HEK293 (cell line): ENCODE results near the gene ACAD11.

Experiments
- GLI4 ChIP-seq: fragments of 450-650 bp; formaldehyde crosslinking; IDR thresholded peaks from 2 replicates; pipeline ENCODE4 v1.5.1; 2016; ENCODE audit warnings: missing biosample characterization, missing genetic modification characterization
- KLF9 ChIP-seq: fragments of 450-650 bp; formaldehyde crosslinking; IDR thresholded peaks from 2 replicates; pipeline ENCODE4 v1.5.1; 2016; ENCODE audit warnings: missing biosample characterization, missing genetic modification characterization, low read depth
- ZBTB6 ChIP-seq: fragments of 450-650 bp; formaldehyde crosslinking; IDR thresholded peaks from 2 replicates; pipeline ENCODE4 v1.5.1; 2017; ENCODE audit warnings: missing biosample characterization, missing genetic modification characterization
- ZNF121 ChIP-seq: fragments of 450-650 bp; formaldehyde crosslinking; IDR thresholded peaks from 2 replicates; pipeline ENCODE4 v1.5.1; 2016; ENCODE audit warnings: missing biosample characterization, missing genetic modification characterization
- ZNF140 ChIP-seq: fragments of 450-650 bp; formaldehyde crosslinking; IDR thresholded peaks from 2 replicates; pipeline ENCODE4 v1.5.1; 2016; ENCODE audit warnings: missing biosample characterization, missing genetic modification characterization
- ZNF148 ChIP-seq: fragments of 450-650 bp; formaldehyde crosslinking; IDR thresholded peaks from 2 replicates; pipeline ENCODE4 v1.5.0; 2017; ENCODE audit warnings: missing biosample characterization, missing genetic modification characterization, borderline replicate concordance
- ZNF155 ChIP-seq: fragments of 450-650 bp; formaldehyde crosslinking; IDR thresholded peaks from 2 replicates; pipeline ENCODE4 v1.5.1; 2016; ENCODE audit warnings: missing biosample characterization, missing genetic modification characterization
- ZNF175 ChIP-seq: fragments of 450-650 bp; formaldehyde crosslinking; IDR thresholded peaks from 2 replicates; pipeline ENCODE4 v1.5.1; 2016; ENCODE audit warnings: missing biosample characterization, missing genetic modification characterization
- ZNF221 ChIP-seq: fragments of 450-650 bp; formaldehyde crosslinking; IDR thresholded peaks from 2 replicates; pipeline ENCODE4 v1.5.1; 2017; ENCODE audit warnings: missing biosample characterization, missing genetic modification characterization, borderline replicate concordance
- ZNF239 ChIP-seq: fragments of 450-650 bp; formaldehyde crosslinking; IDR thresholded peaks from 2 replicates; pipeline ENCODE4 v1.5.1; 2016; ENCODE audit warnings: missing biosample characterization, missing genetic modification characterization
- ZNF274 ChIP-seq, 2 experiments: fragments of 200-500 bp in 1 of 2; fragments of 450-650 bp in 1 of 2; sonication (Bioruptor generic) in 1 of 2; formaldehyde crosslinking in 1 of 2; IDR thresholded peaks; 2 replicates each; pipeline versions ENCODE4 v1.5.1 to v1.6.1; 2014 to 2016; ENCODE audit warnings: borderline replicate concordance in 1 of 2, inconsistent platforms in 1 of 2, low read length in 1 of 2, missing biosample characterization in 1 of 2, missing genetic modification characterization in 1 of 2
- ZNF292 ChIP-seq: fragments of 450-650 bp; formaldehyde crosslinking; IDR thresholded peaks from 2 replicates; pipeline ENCODE4 v1.5.1; 2016; ENCODE audit warnings: low read depth, missing biosample characterization, missing genetic modification characterization, borderline replicate concordance
- ZNF366 ChIP-seq: fragments of 450-650 bp; formaldehyde crosslinking; conservative IDR thresholded peaks from 2 replicates; pipeline ENCODE4 v1.5.1; 2016; ENCODE audit warnings: missing biosample characterization, missing genetic modification characterization
- ZNF423 ChIP-seq: fragments of 450-650 bp; formaldehyde crosslinking; IDR thresholded peaks from 2 replicates; pipeline ENCODE4 v1.5.1; 2016; ENCODE audit warnings: missing biosample characterization, missing genetic modification characterization
- ZNF48 ChIP-seq: fragments of 450-650 bp; formaldehyde crosslinking; IDR thresholded peaks from 2 replicates; pipeline ENCODE4 v1.5.1; 2016; ENCODE audit warnings: missing biosample characterization, missing genetic modification characterization
- ZNF514 ChIP-seq: fragments of 450-650 bp; formaldehyde crosslinking; IDR thresholded peaks from 2 replicates; pipeline ENCODE4 v1.5.1; 2016; ENCODE audit warnings: missing biosample characterization, missing genetic modification characterization
- ZNF544 ChIP-seq: fragments of 450-650 bp; formaldehyde crosslinking; IDR thresholded peaks from 2 replicates; pipeline ENCODE4 v1.5.0; 2017; ENCODE audit warnings: missing biosample characterization, missing genetic modification characterization
- ZNF645 ChIP-seq: fragments of 450-650 bp; formaldehyde crosslinking; IDR thresholded peaks from 2 replicates; pipeline ENCODE4; 2016; ENCODE audit warnings: missing biosample characterization, missing genetic modification characterization
- ZNF660 ChIP-seq: fragments of 450-650 bp; IDR thresholded peaks from 2 replicates; pipeline ENCODE4 v1.5.1; 2018; ENCODE audit warnings: missing biosample characterization, mild to moderate bottlenecking, missing genetic modification characterization
- ZNF747 ChIP-seq: fragments of 450-650 bp; formaldehyde crosslinking; IDR thresholded peaks from 2 replicates; pipeline ENCODE4 v1.5.1; 2016; ENCODE audit warnings: missing biosample characterization, missing genetic modification characterization
- ZNF768 ChIP-seq: fragments of 450-650 bp; formaldehyde crosslinking; IDR thresholded peaks from 2 replicates; pipeline ENCODE4 v1.5.1; 2018; ENCODE audit warnings: missing biosample characterization, mild to moderate bottlenecking, missing genetic modification characterization
- ZNF777 ChIP-seq: fragments of 450-650 bp; formaldehyde crosslinking; IDR thresholded peaks from 2 replicates; pipeline ENCODE4 v1.5.1; 2017; ENCODE audit warnings: missing biosample characterization, missing genetic modification characterization, borderline replicate concordance
- ZNF785 ChIP-seq: fragments of 450-650 bp; formaldehyde crosslinking; IDR thresholded peaks from 2 replicates; pipeline ENCODE4 v1.5.1; 2016; ENCODE audit warnings: missing biosample characterization, missing genetic modification characterization
- ZNF792 ChIP-seq: fragments of 450-650 bp; formaldehyde crosslinking; IDR thresholded peaks from 2 replicates; pipeline ENCODE4 v1.5.1; 2016; ENCODE audit warnings: missing biosample characterization, missing genetic modification characterization
- ZNF837 ChIP-seq: fragments of 450-650 bp; formaldehyde crosslinking; IDR thresholded peaks from 2 replicates; pipeline ENCODE4 v1.5.1; 2016; ENCODE audit warnings: missing biosample characterization, missing genetic modification characterization
- TF ChIP-seq, protein P1 (sequence below): IDR thresholded peaks from 2 replicates; pipeline ENCODE4 v1.6.1; 2011; ENCODE audit warnings: mild to moderate bottlenecking, low read depth, low read length, borderline replicate concordance
- TF ChIP-seq, protein P2 (sequence below): fragments of 450-650 bp; formaldehyde crosslinking; IDR thresholded peaks from 2 replicates; pipeline ENCODE4 v1.5.1; 2016; ENCODE audit warnings: missing biosample characterization, missing genetic modification characterization
- TF ChIP-seq, protein P3 (sequence below): fragments of 450-650 bp; formaldehyde crosslinking; IDR thresholded peaks from 2 replicates; pipeline ENCODE4 v1.5.1; 2016; ENCODE audit warnings: missing biosample characterization, missing genetic modification characterization

The ACAD11 gene

GRCh38 chr3:132660052-132660810, 622 bp upstream of the ACAD11 start, which contains the start of gene UBA5 (continued):
- TF ChIP-seq ZBTB6 (tag by site-specific recombination) (no peak), ZNF366 (tag by site-specific recombination) (no peak), ZNF148 (tag by site-specific recombination) (no peak), ZNF660 (tag by site-specific recombination) (0 out of 2 replicates have a peak, but pooled peaks have one; percentile 46), ZNF121 (tag by site-specific recombination) (no peak), ZNF274 (IDR thresholded peaks at IDR 0.05; ENCODE audit: low read length) (no peak), ZNF274 (tag by site-specific recombination; IDR thresholded peaks at IDR 0.05; ENCODE audit: borderline replicate concordance) (no peak), ZNF768 (no peak), ZNF747 (tag by site-specific recombination) (no peak), KLF9 (tag by site-specific recombination) (no peak), ZNF544 (tag by site-specific recombination) (no peak), ZNF292 (tag by site-specific recombination) (no peak), ZNF792 (tag by site-specific recombination) (no peak), ZNF837 (tag by site-specific recombination) (no peak), ZNF48 (tag by site-specific recombination) (no peak), ZNF514 (tag by site-specific recombination) (no peak), ZNF785 (tag by site-specific recombination) (no peak), ZNF645 (tag by site-specific recombination) (no peak), ZNF239 (no peak), ZNF140 (no peak), GLI4 (tag by site-specific recombination) (peak; percentile 32; the same call in 1 of the 2 replicates), ZNF777 (tag by site-specific recombination) (peak; percentile 83; the same call in 1 of the 2 replicates), ZNF175 (tag by site-specific recombination) (no peak), ZNF221 (tag by site-specific recombination) (no peak), ZNF155 (tag by site-specific recombination) (no peak), ZNF423 (tag by site-specific recombination) (0 out of 2 replicates have a peak, but pooled peaks have one; percentile 15)
- TF ChIP-seq, protein P1, sequence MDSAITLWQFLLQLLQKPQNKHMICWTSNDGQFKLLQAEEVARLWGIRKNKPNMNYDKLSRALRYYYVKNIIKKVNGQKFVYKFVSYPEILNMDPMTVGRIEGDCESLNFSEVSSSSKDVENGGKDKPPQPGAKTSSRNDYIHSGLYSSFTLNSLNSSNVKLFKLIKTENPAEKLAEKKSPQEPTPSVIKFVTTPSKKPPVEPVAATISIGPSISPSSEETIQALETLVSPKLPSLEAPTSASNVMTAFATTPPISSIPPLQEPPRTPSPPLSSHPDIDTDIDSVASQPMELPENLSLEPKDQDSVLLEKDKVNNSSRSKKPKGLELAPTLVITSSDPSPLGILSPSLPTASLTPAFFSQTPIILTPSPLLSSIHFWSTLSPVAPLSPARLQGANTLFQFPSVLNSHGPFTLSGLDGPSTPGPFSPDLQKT = no peak
- TF ChIP-seq, protein P2, sequence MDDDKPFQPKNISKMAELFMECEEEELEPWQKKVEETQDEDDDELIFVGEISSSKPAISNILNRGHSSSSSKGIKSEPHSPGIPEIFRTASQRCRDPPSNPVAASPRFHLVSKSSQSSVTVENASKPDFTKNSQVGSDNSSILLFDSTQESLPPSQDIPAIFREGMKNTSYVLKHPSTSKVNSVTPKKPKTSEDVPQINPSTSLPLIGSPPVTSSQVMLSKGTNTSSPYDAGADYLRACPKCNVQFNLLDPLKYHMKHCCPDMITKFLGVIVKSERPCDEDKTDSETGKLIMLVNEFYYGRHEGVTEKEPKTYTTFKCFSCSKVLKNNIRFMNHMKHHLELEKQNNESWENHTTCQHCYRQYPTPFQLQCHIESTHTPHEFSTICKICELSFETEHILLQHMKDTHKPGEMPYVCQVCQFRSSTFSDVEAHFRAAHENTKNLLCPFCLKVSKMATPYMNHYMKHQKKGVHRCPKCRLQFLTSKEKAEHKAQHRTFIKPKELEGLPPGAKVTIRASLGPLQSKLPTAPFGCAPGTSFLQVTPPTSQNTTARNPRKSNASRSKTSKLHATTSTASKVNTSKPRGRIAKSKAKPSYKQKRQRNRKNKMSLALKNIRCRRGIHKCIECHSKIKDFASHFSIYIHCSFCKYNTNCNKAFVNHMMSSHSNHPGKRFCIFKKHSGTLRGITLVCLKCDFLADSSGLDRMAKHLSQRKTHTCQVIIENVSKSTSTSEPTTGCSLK = no peak
- TF ChIP-seq, protein P3, sequence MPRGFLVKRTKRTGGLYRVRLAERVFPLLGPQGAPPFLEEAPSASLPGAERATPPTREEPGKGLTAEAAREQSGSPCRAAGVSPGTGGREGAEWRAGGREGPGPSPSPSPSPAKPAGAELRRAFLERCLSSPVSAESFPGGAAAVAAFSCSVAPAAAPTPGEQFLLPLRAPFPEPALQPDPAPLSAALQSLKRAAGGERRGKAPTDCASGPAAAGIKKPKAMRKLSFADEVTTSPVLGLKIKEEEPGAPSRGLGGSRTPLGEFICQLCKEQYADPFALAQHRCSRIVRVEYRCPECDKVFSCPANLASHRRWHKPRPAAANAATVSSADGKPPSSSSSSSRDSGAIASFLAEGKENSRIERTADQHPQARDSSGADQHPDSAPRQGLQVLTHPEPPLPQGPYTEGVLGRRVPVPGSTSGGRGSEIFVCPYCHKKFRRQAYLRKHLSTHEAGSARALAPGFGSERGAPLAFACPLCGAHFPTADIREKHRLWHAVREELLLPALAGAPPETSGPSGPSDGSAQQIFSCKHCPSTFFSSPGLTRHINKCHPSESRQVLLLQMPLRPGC (tag by site-specific recombination) = no peak
